BJ (cell line): ENCODE results near the gene TRIM6. TPM values are rescaled to one million over a fixed set of nuclear protein-coding genes. Genes with fewer than 3 reads are reported as not detected.
"Not testable (repeated sequence)": the region's sequence is repeated elsewhere in the genome, so short reads cannot be mapped to it uniquely, and the experiment has no call there.

Experiments
- CTCF ChIA-PET: fragments of 350-600 bp; formaldehyde crosslinking; extraction: SDS; loops from one replicate; lab custom pipeline; 2021; ENCODE audit warnings: antibody characterized with exemption, inconsistent platforms; lab: Yijun Ruan, JAX
- POLR2A ChIA-PET: fragments of 300-600 bp; sonication (Branson Sonifier 250); formaldehyde crosslinking; extraction: SDS; loops from one replicate; lab custom pipeline; 2021; ENCODE audit warnings: antibody characterized with exemption; lab: Charles Lee
- DNase-seq: peaks from one replicate; pipeline ENCODE4 v3.0.0-alpha.2; 2011; ENCODE audit warnings: low read depth
- H3K27me3 ChIP-seq: 2 replicates; pipeline ENCODE4 v1.6.0; 2011; ENCODE audit warnings: low read length; ENCODE audit not compliant: control insufficient read depth, insufficient read depth
- H3K36me3 ChIP-seq: 2 replicates; pipeline ENCODE4 v1.5.1; 2011; ENCODE audit warnings: low read length; ENCODE audit not compliant: control insufficient read depth, insufficient read depth
- H3K4me3 ChIP-seq: 2 replicates; pipeline ENCODE4 v1.5.1; 2011; ENCODE audit warnings: low read depth, mild to moderate bottlenecking, control low read depth, low read length
- CTCF ChIP-seq: IDR thresholded peaks from 2 replicates; pipeline ENCODE4 v1.5.1; 2011; ENCODE audit warnings: low read depth, mild to moderate bottlenecking, control low read depth, inconsistent platforms, low read length, moderate library complexity; ENCODE audit not compliant: insufficient read depth
- polyA plus RNA-seq: library from polyadenylated mRNA; depleted of rRNA; stranded (reverse); fragments of >200 nt; gene quantifications from 2 replicates; pipeline ENCODE4 v1.2.3, GENCODE V29; 2011

The TRIM6 gene
- polyA plus RNA-seq, 1 experiment = 3.8 TPM

- no peaks in the 10 kb centered on the region; the same call in 1 of the 2 replicates for H3K36me3 ChIP-seq
- no peaks in the 10 kb centered on the region for H3K27me3 ChIP-seq
- TF ChIP-seq CTCF = no peak
- DNase-seq = no peak
- POLR2A ChIA-PET = no interaction called here
- CTCF ChIA-PET = interaction anchor here (0.7 kb wide), 1 partner anchor 865 kb away, joined by 3 read pairs; no protein-coding TSS in a partner anchor
- H3K4me3 ChIP-seq = no peak overlapping the region
These were observed 43.5 kb downstream of the TRIM6 start for GRCh38 chr11:5639953-5640352.

- Histone ChIP-seq H3K36me3 (no peaks in the 10 kb centered on the region; the same call in 1 of the 2 replicates), H3K4me3 (no peak overlapping the region), H3K27me3 (no peaks in the 10 kb centered on the region)
- ChIA-PET CTCF (no interaction called here), POLR2A (no interaction called here)
- no peak for DNase-seq
- TF ChIP-seq CTCF = no peak
These were observed 47.1 kb downstream of the TRIM6 start for GRCh38 chr11:5643585-5643984.

GRCh38 chr11:5646139-5646538 is 49.7 kb downstream of the TRIM6 start:
- Histone ChIP-seq H3K4me3 (no peak overlapping the region), H3K27me3 (no peaks in the 10 kb centered on the region), H3K36me3 (no peaks in the 10 kb centered on the region; the same call in 1 of the 2 replicates)
- TF ChIP-seq CTCF = no peak
- POLR2A ChIA-PET = no interaction called here
- DNase-seq = no peak
- CTCF ChIA-PET = interaction anchor here (0.5 to 0.7 kb wide), 2 partner anchors 12 to 19 kb away, joined by 3 to 4 read pairs; no protein-coding TSS in a partner anchor

- ChIA-PET POLR2A (no interaction called here), CTCF (no interaction called here)
- TF ChIP-seq CTCF = no peak
- Histone ChIP-seq H3K4me3 (no peak overlapping the region), H3K27me3 (no peaks in the 10 kb centered on the region), H3K36me3 (no peaks in the 10 kb centered on the region)
- no peak for DNase-seq
These were observed 59.0 kb downstream of the TRIM6 start for GRCh38 chr11:5655474-5655873.

GRCh38 chr11:5656956-5657355 is 60.5 kb downstream of the TRIM6 start:
- POLR2A ChIA-PET, DNase-seq, H3K36me3 ChIP-seq, H3K4me3 ChIP-seq, CTCF ChIA-PET, H3K27me3 ChIP-seq: not testable (repeated sequence)

- Histone ChIP-seq H3K4me3 (no peak overlapping the region), H3K36me3 (peaks cover 1% of the 10 kb centered on the region; the same call in 1 of the 2 replicates), H3K27me3 (no peaks in the 10 kb centered on the region)
- no peak for DNase-seq
- POLR2A ChIA-PET = no interaction called here
- no peak for TF ChIP-seq CTCF
- CTCF ChIA-PET = no interaction called here
These were observed 61.9 kb downstream of the TRIM6 start for GRCh38 chr11:5658318-5658717.
